Calu3 (cell line): Measurements from ENCODE around the gene POLQ. TPM values are rescaled to one million over a fixed set of nuclear protein-coding genes. Genes with fewer than 3 reads are reported as not detected.

Source experiments
- BruUV-seq: library from RNA; stranded (reverse); fragments of 400-500 nt; replicated peaks from 2 replicates; lab custom pipeline; 2021; lab: Mats Ljungman, UMichigan
- CTCF ChIA-PET: fragments of 300-600 bp; sonication (Branson Sonifier 250); formaldehyde crosslinking; loops from one replicate; lab custom pipeline; 2022; ENCODE audit warnings: antibody characterized with exemption; lab: Charles Lee
- DNase-seq: peaks from one replicate; pipeline ENCODE4 v3.0.0; 2022
- H3K27ac Mint-ChIP-seq: one replicate; pipeline ENCODE4 v1.8.0; 2022; ENCODE audit warnings: mixed read lengths; ENCODE audit not compliant: unreplicated experiment
- H3K27me3 Mint-ChIP-seq: one replicate; pipeline ENCODE4 v1.8.0; 2022; ENCODE audit warnings: mixed read lengths; ENCODE audit not compliant: unreplicated experiment
- H3K36me3 Mint-ChIP-seq: one replicate; pipeline ENCODE4 v1.8.0; 2022; ENCODE audit warnings: mild to moderate bottlenecking, moderate library complexity, mixed read lengths; ENCODE audit not compliant: insufficient read depth, unreplicated experiment
- H3K4me1 Mint-ChIP-seq: one replicate; pipeline ENCODE4 v1.8.0; 2022; ENCODE audit warnings: mild to moderate bottlenecking, low read depth, mixed read lengths; ENCODE audit not compliant: unreplicated experiment
- H3K4me3 Mint-ChIP-seq: one replicate; pipeline ENCODE4 v1.8.0; 2022; ENCODE audit warnings: mild to moderate bottlenecking, low read depth, moderate library complexity, mixed read lengths; ENCODE audit not compliant: unreplicated experiment
- H3K9me3 Mint-ChIP-seq: one replicate; pipeline ENCODE4 v1.8.0; 2022; ENCODE audit warnings: low read depth, mixed read lengths; ENCODE audit not compliant: unreplicated experiment
- intact Hi-C: fragments of 100-400 bp; cut with micrococcal nuclease; formaldehyde crosslinking; loops from one replicate; pipeline ENCODE4 v1.10.0; 2022; ENCODE audit not compliant: unreplicated experiment
- total RNA-seq: library from RNA; stranded (reverse); gene quantifications from 2 replicates; pipeline ENCODE4 v1.2.3, GENCODE V29; 2022
- TF ChIP-seq, protein P1 (sequence below): fragments of 200-600 bp; IDR thresholded peaks from one replicate; pipeline ENCODE4 v1.8.0; 2022; ENCODE audit warnings: antibody characterized with exemption; ENCODE audit not compliant: unreplicated experiment

Gene POLQ
- total RNA-seq, 1 experiment from 2014 or later, result 15.5 TPM

DNA sequence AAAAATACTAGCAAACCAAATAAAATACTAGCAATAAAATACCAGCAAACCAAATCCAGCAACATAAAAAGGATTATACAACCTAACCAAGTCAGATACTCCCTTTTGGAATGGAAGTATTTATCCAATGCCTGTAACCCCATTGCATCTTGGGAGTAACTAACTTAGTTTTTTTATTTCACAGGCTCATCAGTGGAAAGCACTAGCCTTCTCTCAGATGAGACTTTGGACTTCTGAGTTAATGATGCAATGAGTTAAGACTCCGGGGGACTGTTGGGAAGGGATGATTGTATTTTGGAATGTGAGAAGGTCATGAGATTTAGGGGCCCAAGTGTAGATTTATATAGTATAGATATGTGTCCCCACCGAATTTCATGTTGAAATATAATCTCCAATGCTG lies 41.2 kb downstream of the POLQ start:
- BruUV-seq, result no TSS peak
- CTCF ChIA-PET, result no interaction called here
- DNase-seq, result no peak
- no peaks in the 10 kb centered on the region for H3K27me3 Mint-ChIP-seq
- intact Hi-C loops, result no loop called here
- TF ChIP-seq, protein P1, sequence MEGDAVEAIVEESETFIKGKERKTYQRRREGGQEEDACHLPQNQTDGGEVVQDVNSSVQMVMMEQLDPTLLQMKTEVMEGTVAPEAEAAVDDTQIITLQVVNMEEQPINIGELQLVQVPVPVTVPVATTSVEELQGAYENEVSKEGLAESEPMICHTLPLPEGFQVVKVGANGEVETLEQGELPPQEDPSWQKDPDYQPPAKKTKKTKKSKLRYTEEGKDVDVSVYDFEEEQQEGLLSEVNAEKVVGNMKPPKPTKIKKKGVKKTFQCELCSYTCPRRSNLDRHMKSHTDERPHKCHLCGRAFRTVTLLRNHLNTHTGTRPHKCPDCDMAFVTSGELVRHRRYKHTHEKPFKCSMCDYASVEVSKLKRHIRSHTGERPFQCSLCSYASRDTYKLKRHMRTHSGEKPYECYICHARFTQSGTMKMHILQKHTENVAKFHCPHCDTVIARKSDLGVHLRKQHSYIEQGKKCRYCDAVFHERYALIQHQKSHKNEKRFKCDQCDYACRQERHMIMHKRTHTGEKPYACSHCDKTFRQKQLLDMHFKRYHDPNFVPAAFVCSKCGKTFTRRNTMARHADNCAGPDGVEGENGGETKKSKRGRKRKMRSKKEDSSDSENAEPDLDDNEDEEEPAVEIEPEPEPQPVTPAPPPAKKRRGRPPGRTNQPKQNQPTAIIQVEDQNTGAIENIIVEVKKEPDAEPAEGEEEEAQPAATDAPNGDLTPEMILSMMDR, result no peak
- no peak overlapping the region for H3K4me3 Mint-ChIP-seq
- H3K4me1 Mint-ChIP-seq, result peaks cover 9% of the 10 kb centered on the region
- H3K27ac Mint-ChIP-seq, result no peak overlapping the region
- no peaks in the 10 kb centered on the region for H3K36me3 Mint-ChIP-seq
- no peaks in the 10 kb centered on the region for H3K9me3 Mint-ChIP-seq

DNA sequence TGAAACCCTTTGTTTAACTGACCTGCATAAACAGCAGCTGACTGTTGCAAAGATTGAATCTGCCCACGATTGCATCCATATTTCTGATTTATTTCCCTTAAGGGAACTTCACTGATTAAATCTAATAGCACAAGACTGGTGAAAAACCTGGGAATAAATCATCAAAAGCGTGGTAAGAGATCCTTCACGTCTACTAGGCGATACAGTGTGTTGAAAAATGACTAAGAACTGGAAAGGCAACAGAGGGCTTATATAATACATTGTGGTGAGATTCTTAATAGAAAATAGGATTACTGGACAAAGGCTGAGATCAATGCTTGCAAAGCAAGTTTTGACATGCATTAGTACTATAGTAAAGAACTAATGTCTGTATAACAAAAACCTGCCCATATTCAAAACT lies 49.0 kb downstream of the POLQ start:
- CTCF ChIA-PET, result interaction anchor here (1.4 kb wide), 1 partner anchor 17 kb away, joined by 5 read pairs; no protein-coding TSS in a partner anchor

DNA sequence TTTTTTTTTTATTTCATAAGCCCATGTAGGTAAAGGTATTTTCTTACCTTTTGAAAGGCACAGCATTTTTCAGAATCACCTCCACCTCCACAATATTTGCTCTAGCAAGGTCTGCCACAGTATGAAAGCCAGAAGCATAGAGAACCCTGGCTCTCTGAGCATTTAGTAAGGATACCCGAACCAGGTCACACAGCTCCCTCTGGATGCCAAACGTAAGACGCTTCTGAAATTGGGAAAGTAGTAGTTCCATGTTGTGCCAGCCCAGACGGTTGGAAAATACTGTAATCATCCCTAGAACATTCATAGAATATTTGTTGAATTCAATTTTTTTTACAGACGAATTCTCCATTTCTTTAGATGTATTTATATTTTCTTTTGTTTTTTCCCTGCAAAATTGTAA lies 52.4 kb downstream of the POLQ start:
- DNase-seq, result no peak
- TF ChIP-seq, protein P1, result no peak
- Mint-ChIP-seq H3K9me3 (no peaks in the 10 kb centered on the region), H3K4me1 (no peaks in the 10 kb centered on the region), H3K4me3 (no peak overlapping the region), H3K27me3 (no peaks in the 10 kb centered on the region), H3K36me3 (peaks cover 6% of the 10 kb centered on the region), H3K27ac (no peak overlapping the region)
- intact Hi-C loops, result no loop called here
- no TSS peak for BruUV-seq
- CTCF ChIA-PET, result no interaction called here

More for the DNA sequence above, 49.0 kb downstream of the POLQ start:
- no peak overlapping the region for H3K4me3 Mint-ChIP-seq
- H3K4me1 Mint-ChIP-seq, result no peaks in the 10 kb centered on the region
- no peak for DNase-seq
- BruUV-seq, result no TSS peak
- H3K27me3 Mint-ChIP-seq, result no peaks in the 10 kb centered on the region
- intact Hi-C loops, result no loop called here
- H3K27ac Mint-ChIP-seq, result no peak overlapping the region
- TF ChIP-seq, protein P1, result no peak
- peaks cover 6% of the 10 kb centered on the region for H3K36me3 Mint-ChIP-seq
- H3K9me3 Mint-ChIP-seq, result no peaks in the 10 kb centered on the region

DNA sequence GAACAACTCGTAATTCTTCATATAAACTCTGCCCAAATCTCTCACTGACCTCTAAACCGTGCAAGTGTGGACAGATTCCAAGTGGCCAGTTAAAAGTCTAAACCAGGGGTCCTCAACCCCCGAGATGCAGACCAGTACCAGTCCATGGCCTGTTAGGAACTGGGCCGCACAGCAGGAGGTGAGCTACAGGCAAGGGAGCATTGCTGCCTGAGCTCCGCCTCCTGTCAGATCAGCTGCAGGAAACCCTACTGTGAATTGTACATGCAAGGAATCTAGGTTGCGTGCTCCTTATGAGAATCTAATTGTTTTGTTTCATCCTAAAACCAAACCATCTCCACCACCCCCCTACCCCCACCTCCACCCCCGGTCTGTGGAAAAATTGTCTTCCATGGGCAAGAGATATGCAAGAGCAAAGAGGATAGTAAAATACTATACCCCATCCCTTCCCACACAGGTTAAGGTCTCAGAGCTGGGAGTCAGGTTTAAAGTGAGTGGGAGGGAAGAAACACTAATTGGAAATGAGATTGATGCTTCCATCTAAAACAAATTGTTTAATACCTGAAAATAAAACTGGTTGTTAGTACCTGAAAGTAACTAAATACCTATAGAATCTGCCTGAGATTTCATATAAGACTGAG lies 54.0 kb downstream of the POLQ start:
- H3K9me3 Mint-ChIP-seq, result no peaks in the 10 kb centered on the region
- TF ChIP-seq, protein P1, result no peak
- H3K27ac Mint-ChIP-seq, result no peak overlapping the region
- no peaks in the 10 kb centered on the region for H3K27me3 Mint-ChIP-seq
- no peak overlapping the region for H3K4me3 Mint-ChIP-seq
- intact Hi-C loops, result no loop called here
- no peaks in the 10 kb centered on the region for H3K4me1 Mint-ChIP-seq
- CTCF ChIA-PET, result interaction anchor here (0.6 kb wide), 1 partner anchor 59 kb away, joined by 7 read pairs; no protein-coding TSS in a partner anchor
- H3K36me3 Mint-ChIP-seq, result peaks cover 7% of the 10 kb centered on the region
- no peak for DNase-seq
- BruUV-seq, result no TSS peak
